ENCODE results near the gene PAFAH1B1.

GRCh38 chr17:2635241-2635640, 41.8 kb downstream of the PAFAH1B1 start:
- TF ChIP-seq POLR2A (IDR thresholded peaks at IDR 0.05) (no peak), CTCF (IDR thresholded peaks at IDR 0.05) (no peak), POLR2AphosphoS5 (IDR thresholded peaks at IDR 0.05) (no peak)

All from transverse colon (tissue), 4 donors.